Uterus (tissue), 4 donors: Measurements from ENCODE around the gene CARD14. TPM values are rescaled to one million over a fixed set of nuclear protein-coding genes. Genes with fewer than 3 reads are reported as not detected.

ENCODE experiments used
- DNase-seq, 2 donors: peaks; one replicate each; pipeline ENCODE4 v3.0.0-alpha.2; 2019 to 2020
- H3K27ac ChIP-seq, 2 donors: fragments of 200-600 bp; sonication (generic); 1 replicate in 1 of 2; 2 replicates in 1 of 2; pipeline ENCODE4 v1.5.1; 2016 to 2018
- H3K27me3 ChIP-seq, 2 donors: fragments of 200-600 bp; sonication (generic); one replicate each; pipeline ENCODE4 v1.5.1; 2018 to 2019; ENCODE audit warnings: control low read depth in 1 of 2
- H3K36me3 ChIP-seq, 2 donors: fragments of 200-600 bp; sonication (generic); one replicate each; pipeline ENCODE4 v1.5.1; 2019; ENCODE audit warnings: control low read depth in 1 of 2
- H3K4me1 ChIP-seq, 2 donors: fragments of 200-600 bp; sonication (generic); one replicate each; pipeline ENCODE4 v1.5.1; 2018 to 2019; ENCODE audit warnings: control low read depth in 1 of 2
- H3K4me3 ChIP-seq, 2 donors: fragments of 200-600 bp; sonication (generic); 1 replicate in 1 of 2; 2 replicates in 1 of 2; pipeline ENCODE4 v1.5.1; 2018 to 2019; ENCODE audit warnings: mild to moderate bottlenecking in 1 of 2
- H3K9me3 ChIP-seq, 2 donors: fragments of 200-600 bp; sonication (generic); one replicate each; pipeline ENCODE4 v1.5.1; 2019; ENCODE audit warnings: control low read depth in 1 of 2
- CTCF ChIP-seq, 4 experiments: fragments of 200-600 bp in 2 of 4; fragments of 450-650 bp in 2 of 4; sonication (generic) in 2 of 4; IDR thresholded peaks; one replicate each; pipeline ENCODE4 v1.5.1; 2016 to 2019; ENCODE audit warnings: antibody characterized with exemption in 4 of 4, mild to moderate bottlenecking in 2 of 4, moderate library complexity in 1 of 4
- POLR2A ChIP-seq, 2 donors: fragments of 450-650 bp; IDR thresholded peaks; one replicate each; pipeline ENCODE4 v1.6.1; 2016; ENCODE audit warnings: antibody characterized with exemption in 2 of 2, mild to moderate bottlenecking in 1 of 2, moderate library complexity in 1 of 2
- intact Hi-C: fragments of 100-400 bp; cut with DNase I; formaldehyde crosslinking; loops from one replicate; pipeline ENCODE4 v1.15.1; 2023; ENCODE audit warnings: low total_unique reads
- total RNA-seq, 4 donors: library from RNA; depleted of rRNA in 3 of 4; stranded (reverse); fragments of >200 nt in 3 of 4; gene quantifications; one replicate each; pipeline versions ENCODE4 v1.1.0 to v1.2.4, GENCODE V29; 2014 to 2023
- donor health status: DM: yes; HTN: yes; CAD: no.

The CARD14 gene
- total RNA-seq, 4 donors from 2014 or later, result 0.43 to 1.4 TPM; not detected in 2

DNA sequence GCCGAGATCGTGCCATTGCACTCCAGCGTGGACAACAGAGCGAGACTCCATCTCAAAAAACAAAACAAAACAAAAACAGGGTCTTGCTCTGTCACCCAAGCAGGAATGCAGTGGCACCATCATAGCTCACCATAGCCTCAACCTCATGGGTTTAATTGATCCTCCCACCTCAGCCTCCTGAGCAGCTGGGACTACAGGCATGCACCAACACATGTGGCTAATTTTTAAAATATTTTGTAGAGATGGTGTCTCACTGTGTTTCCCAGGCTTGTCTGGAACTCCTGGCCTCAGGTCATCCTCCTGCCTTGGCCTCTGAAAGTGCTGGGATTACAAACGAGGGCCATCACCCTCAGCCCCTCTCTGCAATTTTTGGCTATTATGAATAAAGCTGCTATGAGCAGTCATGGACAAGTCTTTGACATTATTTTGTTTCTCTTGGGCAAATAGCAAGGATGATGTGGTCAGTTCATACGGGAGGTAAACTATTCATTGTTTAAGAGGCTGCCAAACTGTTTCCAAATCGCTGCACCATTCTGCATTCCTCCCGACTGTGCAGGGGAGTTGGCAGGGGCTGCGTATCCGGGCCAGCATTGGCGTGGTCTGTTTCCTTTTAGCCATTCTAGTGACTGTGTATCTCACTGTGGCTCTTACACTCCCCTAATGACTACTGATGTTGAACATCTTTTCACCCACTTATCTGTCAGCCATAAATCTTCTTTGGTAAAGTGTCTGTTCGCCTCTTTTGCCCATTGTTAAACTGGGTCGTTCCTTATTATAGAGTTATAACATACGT lies 44.0 kb upstream of the CARD14 start:
- Histone ChIP-seq H3K27me3 (no peaks in the 10 kb centered on the region), H3K4me1 (no peaks in the 10 kb centered on the region), H3K4me3 (no peak overlapping the region), H3K9me3 (no peaks in the 10 kb centered on the region), H3K27ac (no peak overlapping the region), H3K36me3 (no peaks in the 10 kb centered on the region)
- intact Hi-C loops, result no loop called here
- no peak for DNase-seq
- TF ChIP-seq CTCF (IDR thresholded peaks at IDR 0.05), result no peak
- TF ChIP-seq POLR2A (IDR thresholded peaks at IDR 0.05), result no peak

DNA sequence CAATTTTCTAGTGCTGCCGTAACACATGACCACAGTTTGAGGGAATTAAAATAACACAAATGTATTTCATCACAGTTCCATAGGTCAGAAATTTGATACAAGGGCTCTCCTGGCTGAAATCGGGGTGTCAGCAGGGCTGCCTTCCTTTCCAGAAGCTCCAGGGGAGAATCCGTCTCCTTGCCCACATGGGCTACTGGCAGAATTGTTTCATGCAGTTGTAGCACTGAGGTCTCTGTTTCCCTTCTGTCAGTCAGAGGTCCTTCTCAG lies 43.4 kb upstream of the CARD14 start:
- no peak overlapping the region for H3K27ac ChIP-seq
- no peaks in the 10 kb centered on the region for H3K27me3 ChIP-seq
- no peaks in the 10 kb centered on the region for H3K4me1 ChIP-seq
- DNase-seq, result no peak
- TF ChIP-seq CTCF (IDR thresholded peaks at IDR 0.05), result no peak
- no peaks in the 10 kb centered on the region for H3K9me3 ChIP-seq
- no peaks in the 10 kb centered on the region for H3K36me3 ChIP-seq
- intact Hi-C loops, result no loop called here
- H3K4me3 ChIP-seq, result no peak overlapping the region

GRCh38 chr17:80129006-80129565 lies 40.7 kb upstream of the CARD14 start:
- Histone ChIP-seq H3K36me3 (no peaks in the 10 kb centered on the region), H3K4me1 (no peaks in the 10 kb centered on the region), H3K4me3 (no peak overlapping the region), H3K9me3 (no peaks in the 10 kb centered on the region), H3K27me3 (no peaks in the 10 kb centered on the region), H3K27ac (no peak overlapping the region)
- no peak for TF ChIP-seq POLR2A (IDR thresholded peaks at IDR 0.05)
- TF ChIP-seq CTCF (IDR thresholded peaks at IDR 0.05), result no peak
- DNase-seq, result no peak
- intact Hi-C loops, result no loop called here

DNA sequence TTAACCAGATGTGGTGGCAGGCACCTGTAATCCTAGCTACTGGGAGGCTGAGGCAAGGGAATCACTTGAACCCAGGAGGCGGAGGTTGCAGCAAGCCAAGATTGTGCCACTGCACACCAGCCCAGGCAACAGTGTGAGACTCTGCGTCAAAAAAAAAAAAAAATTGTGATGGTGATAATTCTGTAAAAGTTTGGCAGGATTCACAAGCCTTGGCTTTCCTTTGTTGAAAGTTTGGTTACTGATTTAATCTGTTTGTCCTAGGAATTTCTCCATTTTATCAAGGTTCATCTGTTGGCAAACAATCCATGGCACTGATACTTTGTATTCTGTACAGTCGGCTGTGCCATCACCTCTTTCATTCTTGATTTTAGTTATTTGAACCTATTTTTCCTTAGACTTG lies 38.8 kb upstream of the CARD14 start:
- TF ChIP-seq CTCF (IDR thresholded peaks at IDR 0.05) (no peak), POLR2A (IDR thresholded peaks at IDR 0.05) (no peak)
- Histone ChIP-seq H3K4me3 (no peak overlapping the region), H3K9me3 (no peaks in the 10 kb centered on the region), H3K27ac (no peak overlapping the region), H3K36me3 (no peaks in the 10 kb centered on the region), H3K27me3 (no peaks in the 10 kb centered on the region), H3K4me1 (no peaks in the 10 kb centered on the region)
- DNase-seq, result no peak
- intact Hi-C loops, result no loop called here

DNA sequence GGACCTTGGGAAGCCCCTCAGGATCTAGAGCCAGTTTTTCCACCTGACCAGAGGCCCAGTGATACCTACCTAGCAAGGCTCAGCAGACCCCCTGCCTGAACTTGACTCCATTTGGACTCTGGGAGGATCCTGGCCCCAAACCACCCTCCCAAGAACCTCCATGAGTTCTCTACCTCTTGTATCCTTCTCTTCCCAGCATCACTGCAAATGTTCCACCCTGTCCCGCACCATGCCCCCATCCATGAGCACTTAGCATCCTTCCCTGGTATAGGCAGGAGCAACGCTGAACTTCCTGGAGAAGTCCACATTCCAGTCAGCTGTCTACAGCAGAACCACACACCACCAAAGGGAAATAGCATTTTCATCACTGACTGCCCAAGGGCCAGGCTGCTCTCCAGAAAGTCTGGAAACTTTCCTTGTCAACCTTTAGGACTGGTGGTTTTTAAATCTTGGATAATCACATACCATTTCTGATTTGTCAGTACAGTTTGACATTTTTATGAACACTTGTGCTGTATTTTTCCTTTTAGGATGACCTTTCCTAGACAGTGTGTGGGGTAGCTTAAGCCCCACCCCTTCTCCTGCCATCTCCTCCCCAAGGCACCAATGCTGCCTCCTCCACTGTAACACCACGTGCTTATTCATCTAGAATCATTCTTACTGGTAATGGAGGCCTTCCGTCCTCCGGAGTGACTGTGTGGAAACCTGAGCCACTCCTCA lies 36.8 kb upstream of the CARD14 start:
- intact Hi-C loops, result no loop called here
- no peak for DNase-seq
- Histone ChIP-seq H3K27me3 (no peaks in the 10 kb centered on the region), H3K4me3 (no peak overlapping the region), H3K4me1 (no peaks in the 10 kb centered on the region), H3K9me3 (no peaks in the 10 kb centered on the region), H3K36me3 (no peaks in the 10 kb centered on the region), H3K27ac (no peak overlapping the region)
- no peak for TF ChIP-seq POLR2A (IDR thresholded peaks at IDR 0.05)
- TF ChIP-seq CTCF (IDR thresholded peaks at IDR 0.05), result no peak
